HG03103 (cell line): ENCODE measurements around the gene SLC44A1.

ENCODE experiments used
- ATAC-seq: cut with Tn5 transposase; IDR thresholded peaks from one replicate; pipeline ENCODE4 v1.9.1; 2021; ENCODE audit warnings: low read depth; ENCODE audit not compliant: unreplicated experiment

The SLC44A1 gene

DNA sequence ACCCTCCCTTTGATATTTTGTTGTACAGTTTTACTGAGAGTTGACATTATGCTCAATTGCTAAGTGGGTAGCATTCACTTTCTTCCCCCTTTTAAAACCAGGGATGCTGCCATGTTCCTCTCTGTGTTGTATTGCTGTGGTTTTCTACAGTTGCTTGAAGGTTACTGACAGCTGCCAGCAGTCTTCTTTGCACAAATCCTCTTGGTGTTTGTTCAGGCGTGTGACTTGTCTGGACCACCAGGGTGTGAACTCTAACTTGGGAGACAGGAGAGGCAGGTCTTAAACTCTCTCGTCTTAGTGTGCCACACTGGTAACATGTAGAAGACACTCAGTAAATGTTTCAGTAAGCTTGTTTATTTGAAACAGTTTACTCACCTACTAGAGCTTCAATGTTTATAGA is 25.1 kb downstream of the SLC44A1 start:
- no peak for ATAC-seq

DNA sequence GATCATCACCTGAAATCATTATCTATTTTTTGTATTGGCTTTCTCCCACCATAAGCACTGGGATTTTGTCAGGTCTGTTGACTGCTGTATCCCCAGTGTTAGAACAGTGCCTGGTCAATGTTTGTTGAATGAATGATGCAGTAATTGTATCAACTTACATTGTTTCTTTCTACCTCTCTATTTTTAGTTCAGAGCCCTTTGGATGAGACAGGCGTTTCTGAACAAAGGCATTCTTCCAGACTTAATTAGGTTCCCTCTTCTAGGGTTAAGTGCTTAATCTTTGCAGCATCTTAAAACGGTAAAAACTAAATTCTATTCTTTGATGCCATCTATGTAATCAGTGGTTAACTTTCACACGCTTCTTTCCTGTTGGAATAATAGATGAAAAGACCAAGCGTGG is 26.3 kb downstream of the SLC44A1 start:
- ATAC-seq, result no peak

DNA sequence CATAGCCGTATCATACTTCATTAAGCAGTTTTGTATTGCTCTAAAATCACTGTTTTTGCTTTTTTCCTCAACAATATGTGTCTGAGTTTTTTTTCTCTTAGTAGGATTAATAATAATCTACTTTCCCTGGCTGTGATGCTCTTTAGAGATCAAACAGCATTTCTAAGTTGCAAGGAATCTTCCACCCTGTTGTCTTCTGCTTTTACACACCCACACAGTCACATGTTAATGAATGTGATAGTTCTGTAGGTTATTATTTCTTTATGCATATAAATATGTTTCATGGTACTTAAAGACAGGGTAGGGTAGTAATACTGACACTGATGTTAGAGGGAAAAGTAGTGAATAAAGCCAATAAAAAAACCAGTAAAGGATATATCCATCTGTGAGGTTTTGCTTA is 29.3 kb downstream of the SLC44A1 start:
- ATAC-seq, result no peak

DNA sequence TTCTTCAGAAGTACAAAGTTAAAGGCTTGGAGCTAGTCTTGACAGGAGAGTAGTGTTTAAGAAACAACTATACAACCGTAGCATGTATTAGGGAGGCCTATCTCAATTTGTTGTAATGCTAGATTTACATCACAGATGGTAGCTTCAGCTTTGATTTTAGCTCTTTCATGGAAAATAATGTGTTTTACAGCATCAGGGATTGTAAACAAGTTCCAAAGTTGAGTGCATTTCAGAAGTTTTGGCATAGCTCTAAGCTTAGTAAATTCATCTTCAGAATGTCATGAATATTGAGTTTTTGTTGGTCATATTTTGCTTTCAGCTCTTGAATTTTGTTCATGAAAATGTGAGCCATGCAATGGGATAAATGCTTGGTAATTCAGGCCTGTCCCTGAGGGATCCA is 30.7 kb downstream of the SLC44A1 start:
- no peak for ATAC-seq

DNA sequence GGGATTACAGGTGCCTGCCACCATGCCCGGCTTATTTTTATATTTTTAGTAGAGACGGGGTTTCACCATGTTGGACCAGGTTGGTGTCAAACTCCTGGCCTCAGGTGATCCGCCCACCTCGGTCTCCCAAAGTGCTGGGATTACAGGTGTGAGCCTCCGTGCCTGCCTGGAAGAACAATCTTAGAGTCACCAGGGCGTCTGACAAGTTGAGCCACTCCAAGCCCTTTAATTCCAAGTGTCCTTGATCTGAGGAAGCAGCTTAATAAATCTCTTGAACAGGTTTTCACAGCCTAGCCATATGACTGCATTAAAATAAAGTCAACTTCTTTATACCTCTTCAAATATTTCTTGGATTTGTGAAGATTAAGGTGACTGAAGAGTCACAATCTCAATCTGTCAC is 31.5 kb downstream of the SLC44A1 start:
- ATAC-seq, result no peak

DNA sequence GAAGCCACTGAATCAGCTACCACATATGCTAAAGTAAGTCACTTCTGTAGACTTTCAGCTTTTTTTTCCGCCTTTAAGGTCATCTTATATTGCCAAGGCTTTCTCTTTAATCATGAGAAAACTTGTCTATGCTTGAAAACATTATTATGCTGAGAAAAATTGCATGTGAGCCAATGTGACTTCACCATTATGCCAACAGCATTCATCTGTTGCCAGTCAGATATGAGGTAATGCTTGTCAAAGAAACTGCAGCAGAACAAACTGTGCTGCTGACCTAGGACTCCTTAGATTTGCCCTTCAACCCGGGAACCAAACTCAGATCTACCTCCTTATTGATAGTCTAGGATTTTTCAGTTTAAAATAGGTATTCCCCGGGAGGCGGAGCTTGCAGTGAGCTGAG is 34.3 kb downstream of the SLC44A1 start:
- ATAC-seq, result no peak

DNA sequence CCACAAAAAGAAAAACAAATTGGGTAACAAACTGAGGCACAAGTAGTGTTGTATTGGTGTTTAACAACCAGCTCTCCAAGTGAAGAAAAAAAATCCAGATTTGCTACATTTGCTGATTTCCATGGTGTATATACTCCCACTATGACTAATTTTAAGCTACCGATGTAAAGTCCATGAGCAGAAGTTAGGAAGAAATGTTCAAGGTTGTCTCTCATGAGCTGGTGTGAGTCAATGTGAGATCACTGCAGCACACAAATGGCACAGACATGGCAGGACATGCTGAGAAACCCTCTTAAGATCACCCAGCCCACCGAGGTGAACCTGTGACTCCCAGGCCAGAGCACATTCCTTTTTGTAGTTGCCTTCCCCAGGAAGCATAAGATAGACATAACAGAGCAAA is 36.2 kb downstream of the SLC44A1 start:
- no peak for ATAC-seq

DNA sequence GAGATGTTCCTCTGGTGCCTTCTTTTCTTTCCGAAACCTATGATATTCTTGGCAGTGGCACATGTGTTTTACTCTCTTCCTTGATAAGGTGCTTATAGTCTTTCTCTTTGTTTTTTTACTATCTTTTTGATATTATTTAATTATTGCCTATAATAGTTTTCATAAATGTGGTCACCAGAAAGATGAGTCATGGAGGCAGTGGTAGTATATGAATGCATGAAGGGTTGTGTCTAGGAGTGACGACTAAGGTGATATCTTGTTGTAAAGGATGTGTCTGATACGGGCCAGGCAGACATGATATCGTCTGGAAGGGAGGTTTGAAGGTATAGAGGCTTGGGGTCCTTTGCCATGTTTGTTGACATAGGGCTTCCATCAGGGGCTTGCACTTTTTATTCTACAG is 36.8 kb downstream of the SLC44A1 start:
- no peak for ATAC-seq

DNA sequence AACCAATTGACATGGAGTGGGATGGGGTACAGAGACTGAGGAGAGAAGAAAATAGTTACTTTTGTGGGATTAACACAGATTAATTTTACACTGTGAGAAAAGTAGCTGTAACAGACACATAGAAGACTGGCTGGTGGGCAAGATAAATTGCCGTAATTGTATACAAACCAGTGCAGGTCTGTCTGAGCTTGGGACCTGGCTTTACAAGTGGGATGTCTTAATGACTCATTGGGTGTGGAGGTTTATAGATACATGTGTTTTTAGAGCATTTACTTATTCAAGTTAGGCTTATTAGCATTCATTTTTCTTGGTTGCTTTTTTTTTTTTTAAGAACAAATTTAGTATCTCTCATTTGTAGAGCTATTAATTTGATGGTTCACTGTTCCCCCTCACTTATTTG is 37.5 kb downstream of the SLC44A1 start:
- no peak for ATAC-seq

DNA sequence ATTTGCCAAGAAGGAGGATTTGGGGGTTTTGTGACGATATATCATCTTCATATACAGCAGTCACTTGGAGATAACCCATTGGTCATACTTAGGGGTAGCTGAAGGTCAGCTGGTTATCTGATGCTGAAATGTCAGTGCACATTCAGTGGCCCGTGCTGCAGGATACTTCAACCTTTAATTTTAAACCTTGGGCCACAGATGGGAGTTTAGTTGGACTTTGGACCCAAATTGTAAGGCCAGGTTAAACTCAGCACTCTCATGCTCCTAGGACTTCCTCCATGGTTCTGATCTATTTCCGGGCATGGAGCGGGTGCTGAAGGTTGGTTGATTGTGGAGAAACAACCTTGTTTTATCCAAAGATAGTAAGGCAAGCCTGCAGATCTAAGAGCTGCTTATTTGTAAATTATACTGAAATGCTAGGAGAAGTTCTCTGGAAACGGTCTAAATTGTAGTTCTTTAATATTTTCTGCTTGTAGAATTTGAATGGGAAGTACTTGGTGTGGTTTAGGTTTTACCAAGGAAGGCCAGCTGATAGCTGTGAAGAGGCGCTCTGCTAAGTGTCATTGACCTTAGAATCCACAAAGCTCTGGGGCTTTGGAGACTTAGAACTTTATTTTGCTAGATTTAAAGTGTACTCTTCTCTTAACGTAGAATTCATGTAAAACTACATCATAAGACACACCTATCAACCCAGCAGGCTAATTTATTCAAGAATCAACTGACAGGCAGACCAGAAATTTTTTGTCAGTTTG is 38.6 kb downstream of the SLC44A1 start:
- no peak for ATAC-seq

DNA sequence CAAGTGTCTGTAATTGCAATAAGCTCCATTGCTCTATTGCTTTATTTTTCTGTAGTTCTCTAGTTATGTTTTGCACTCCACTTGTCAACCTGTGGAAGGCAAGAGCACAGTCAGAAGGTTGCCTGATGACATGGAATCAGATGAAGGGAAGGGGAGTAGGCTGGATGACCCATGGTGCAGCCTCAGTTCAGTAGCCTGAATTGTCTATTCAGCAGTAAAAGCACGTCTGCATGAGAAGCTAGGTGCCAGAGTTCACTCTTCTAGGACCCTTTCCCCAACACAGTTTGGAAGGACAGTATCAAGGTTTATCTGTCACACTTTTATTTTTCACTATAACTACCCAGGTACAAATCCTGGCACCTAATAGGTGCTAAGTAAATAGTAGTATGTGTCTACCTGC is 39.3 kb downstream of the SLC44A1 start:
- no peak for ATAC-seq

DNA sequence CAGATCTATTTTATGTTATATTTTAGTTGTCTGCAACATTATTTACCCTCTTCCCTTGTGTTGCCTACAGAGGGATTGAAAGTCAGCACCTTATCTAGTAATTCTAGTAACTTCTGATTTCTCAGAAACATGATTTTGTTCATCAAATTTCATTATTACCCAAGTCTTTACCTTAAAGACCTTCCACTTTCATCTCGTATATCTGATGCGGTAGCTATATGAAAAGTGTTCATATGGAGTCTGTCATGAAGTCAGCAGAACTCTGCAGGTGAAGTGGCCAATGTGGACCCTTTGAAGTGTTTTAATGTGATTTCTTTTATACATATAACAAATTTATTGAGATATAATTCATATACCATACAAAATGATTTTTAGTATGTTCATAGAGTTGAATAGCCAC is 40.0 kb downstream of the SLC44A1 start:
- no peak for ATAC-seq

DNA sequence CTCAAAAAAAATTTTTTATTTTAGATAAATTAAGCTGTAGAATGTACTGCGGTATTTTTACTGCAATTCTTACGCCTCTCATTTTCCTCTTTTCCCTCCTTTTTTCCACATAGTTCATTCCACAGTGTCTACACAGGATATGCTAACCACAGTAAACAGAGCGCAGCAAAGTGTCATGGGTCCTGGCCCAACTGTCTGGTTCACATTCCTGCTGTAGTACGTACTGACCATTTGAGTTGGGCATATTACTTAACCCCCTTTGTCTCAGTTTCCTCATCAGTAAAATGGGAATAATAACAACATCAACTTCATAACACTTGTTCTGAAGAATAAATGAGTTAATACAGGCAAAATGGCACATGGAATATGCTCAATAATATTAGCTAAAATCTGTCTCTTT is 41.6 kb downstream of the SLC44A1 start:
- no peak for ATAC-seq

DNA sequence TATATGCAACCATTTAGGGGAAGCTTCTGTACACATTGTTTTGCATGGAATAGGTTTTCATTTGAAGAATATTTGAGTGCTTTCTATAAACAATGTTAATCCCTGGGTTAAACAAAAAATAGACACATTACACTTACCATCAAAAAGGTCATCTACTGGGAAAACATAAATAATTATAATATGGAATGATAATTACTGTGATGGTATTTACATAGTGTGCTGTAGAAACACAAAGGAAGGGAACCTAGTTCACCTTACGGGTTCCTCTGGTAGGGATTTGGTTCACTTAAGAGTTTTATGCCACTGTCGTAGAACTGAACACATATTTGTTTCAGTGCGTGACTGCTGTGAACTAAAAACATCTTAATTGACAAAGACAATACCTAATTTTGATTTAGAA is 44.9 kb downstream of the SLC44A1 start:
- no peak for ATAC-seq

DNA sequence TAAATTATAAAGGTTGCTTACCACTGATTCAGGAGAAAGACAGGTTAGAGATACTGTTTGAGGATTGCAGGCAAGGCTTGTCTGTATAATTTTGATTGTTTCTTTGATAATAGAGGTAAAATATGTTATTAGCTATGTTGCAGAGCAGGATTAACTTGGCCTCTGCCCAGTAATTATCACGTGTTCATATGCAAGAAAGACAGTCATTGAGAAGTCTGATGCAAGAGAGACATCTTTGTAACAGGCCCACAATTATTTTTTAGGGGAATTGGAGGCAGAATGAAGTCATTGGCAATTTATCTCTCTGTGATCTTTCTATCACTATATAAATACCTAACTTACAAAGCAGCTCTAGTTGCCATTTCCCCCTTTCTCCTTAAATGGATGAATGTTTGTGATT is 46.0 kb downstream of the SLC44A1 start:
- no peak for ATAC-seq

DNA sequence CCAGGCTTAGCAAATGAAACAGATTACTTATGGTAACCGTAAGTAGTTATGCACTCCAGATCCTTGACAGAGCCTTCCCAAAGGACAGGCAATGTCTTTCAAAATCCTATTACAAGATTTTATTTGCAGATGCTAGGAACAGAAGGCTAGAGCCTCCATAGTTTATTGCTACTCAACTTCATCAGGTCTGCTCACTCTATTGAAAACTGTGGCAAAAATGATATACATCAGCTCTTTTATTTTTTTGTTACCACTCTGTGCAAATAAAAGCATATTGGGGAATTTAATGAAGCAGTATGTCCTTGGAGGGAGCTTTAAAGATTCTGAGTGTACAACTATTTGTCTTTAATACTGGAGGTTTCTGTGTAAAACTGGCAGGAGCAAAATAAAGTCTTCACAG is 46.5 kb downstream of the SLC44A1 start:
- ATAC-seq, result no peak

DNA sequence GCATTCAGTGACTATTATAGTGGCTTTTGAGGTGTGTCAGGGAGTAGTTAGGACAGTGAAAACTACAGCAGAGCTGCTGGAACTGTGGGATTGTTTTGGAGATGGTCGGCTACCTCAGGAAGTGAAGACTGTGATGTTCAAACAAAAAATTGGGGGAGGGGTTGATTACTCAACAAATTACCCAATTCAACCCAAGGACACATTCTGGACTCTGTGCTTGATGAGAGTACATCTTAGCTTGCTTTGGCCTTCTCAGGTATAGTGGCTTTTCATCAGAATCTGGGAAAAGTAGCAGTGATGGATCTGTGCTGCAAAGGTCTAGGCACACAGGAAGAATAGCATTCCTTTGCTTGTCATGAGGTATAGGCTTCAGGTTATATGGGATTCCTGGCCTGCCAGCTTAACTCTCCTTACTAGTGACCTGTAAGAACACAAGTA is 47.0 kb downstream of the SLC44A1 start:
- ATAC-seq, result no peak

DNA sequence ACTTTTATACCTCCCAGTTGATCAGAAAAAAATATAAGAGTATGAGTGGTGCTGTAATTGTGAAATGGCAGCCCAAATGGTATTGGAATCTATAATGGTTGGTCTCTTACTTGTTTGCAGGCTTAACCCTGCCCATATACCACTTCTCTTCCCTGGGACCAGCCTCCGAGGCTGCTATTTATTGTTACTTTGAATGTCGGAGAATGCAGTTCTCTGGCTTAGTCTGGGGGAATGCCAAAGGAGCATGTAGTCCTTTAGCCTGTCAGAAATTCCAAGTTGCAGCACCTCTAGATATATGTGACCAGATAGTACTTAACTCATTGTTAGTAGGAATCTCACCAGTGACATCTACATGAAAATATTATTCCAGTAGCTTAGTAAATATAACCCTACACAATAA is 47.5 kb downstream of the SLC44A1 start:
- no peak for ATAC-seq

DNA sequence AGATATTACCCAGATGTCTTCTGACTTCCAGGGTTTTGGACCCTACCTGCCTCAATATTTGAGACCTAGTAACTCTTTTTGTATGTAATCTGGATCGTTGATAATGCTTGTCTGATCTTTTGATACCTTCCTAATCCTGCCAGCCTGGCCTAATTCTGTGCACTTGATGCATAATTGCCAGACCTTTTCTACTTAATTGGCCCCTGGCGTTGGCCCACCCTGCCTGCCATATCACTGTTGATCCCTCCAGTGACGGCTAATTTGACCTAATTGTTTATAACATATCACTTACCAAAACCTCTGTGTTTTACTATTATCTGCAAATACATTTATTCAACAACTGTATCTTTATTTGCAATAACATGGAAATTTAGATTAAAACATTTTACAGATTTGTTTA is 49.0 kb downstream of the SLC44A1 start:
- ATAC-seq, result no peak

DNA sequence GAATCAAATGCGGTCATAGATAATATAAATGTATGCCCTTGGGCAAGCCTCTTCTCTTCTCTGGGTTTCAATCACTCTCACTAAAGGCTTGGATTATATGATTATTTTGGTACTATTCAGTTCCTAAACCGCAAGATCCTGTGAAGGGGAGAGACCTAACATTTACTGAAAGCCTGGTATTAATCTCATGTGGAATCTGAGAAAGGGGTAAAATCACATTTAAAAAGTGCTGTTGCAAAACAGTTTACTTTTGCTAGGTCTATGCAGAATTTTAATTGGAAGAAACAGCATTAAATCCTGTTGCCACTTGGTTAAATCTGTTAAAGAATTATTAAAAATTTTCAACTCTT is 50.7 kb downstream of the SLC44A1 start:
- no peak for ATAC-seq

DNA sequence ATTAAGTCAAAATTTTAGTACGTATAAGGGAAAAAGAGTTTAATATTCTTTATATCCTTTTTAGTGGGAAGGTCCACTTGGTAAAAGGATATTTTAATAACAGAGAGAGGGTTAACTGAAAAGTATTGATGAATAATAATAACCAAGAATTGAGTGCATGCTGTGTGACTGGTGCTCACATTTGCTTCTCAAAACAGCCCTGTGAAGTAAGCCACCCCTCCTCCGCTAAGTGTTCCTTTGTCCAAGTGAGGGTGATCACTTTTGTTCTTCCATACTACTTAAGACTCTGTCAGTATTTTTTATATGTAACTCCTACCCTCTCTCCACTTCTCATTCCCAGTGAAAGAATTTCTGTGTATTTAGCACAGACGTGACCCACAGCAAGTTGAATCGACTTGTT is 51.5 kb downstream of the SLC44A1 start:
- no peak for ATAC-seq

DNA sequence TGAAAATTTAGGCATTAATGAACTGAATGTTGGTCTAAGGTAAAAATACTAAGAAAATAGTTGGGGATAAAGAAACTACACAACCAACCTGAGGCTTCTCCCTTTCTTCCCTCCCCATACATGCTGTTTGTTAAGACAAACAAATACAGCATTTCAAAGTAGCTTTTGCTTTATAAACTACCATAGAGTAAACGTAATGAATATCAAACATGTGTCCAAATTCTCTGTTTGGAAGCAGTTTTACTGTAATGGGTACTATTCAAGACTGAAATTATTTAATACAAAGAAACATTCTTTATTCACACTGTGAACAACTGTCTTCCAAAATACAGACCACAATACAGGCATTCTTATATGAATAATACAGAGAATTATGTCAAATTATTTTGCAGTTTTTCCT is 52.0 kb downstream of the SLC44A1 start:
- no peak for ATAC-seq

DNA sequence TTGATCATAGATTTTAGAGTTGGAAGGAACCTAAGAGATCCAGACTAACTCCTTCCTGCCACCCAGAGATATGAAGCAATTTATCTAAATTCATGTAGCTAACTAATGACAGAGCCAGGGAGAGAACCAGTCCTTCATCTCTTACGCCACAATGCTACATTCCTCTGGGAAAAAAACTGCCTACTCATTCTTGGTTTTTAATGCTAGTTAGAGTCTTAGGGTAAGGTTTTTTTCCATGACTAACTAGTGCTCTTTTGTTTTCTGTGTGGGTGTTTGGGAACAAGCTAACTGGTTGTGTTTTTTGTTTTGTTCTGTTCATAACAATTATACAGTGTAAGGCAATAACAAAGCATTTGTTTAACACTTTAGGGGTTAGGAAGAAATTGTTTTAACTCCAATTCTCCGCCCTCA is 52.4 kb downstream of the SLC44A1 start:
- ATAC-seq, result no peak
